GM18526 (cell line): ENCODE measurements around the gene HLA-DRA.

Experiments used
- POLR2A ChIP-seq: IDR thresholded peaks from 3 replicates; pipeline ENCODE4 v1.6.1; 2011; ENCODE audit not compliant: insufficient read length; ENCODE audit errors: extremely low read depth

Gene HLA-DRA

DNA sequence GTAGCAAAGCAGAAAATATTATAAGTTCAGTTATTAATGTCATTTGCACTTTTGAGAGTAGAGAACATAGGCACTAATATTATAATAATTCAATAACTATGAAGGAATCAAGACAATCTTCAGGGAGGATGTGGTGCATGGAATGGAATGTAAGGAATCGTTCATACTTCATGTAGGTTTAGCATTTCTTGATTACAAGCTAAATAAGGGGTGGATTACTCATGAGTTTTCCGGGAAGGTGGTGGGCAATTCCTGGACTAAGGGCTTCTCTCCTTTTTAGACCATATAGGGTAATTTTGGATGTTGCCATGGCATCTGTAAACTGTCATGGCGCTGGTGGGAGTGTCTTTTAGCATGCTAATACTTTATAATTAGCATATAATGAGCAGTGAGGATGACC lies 23.7 kb upstream of the HLA-DRA start:
- no peak for TF ChIP-seq POLR2A

DNA sequence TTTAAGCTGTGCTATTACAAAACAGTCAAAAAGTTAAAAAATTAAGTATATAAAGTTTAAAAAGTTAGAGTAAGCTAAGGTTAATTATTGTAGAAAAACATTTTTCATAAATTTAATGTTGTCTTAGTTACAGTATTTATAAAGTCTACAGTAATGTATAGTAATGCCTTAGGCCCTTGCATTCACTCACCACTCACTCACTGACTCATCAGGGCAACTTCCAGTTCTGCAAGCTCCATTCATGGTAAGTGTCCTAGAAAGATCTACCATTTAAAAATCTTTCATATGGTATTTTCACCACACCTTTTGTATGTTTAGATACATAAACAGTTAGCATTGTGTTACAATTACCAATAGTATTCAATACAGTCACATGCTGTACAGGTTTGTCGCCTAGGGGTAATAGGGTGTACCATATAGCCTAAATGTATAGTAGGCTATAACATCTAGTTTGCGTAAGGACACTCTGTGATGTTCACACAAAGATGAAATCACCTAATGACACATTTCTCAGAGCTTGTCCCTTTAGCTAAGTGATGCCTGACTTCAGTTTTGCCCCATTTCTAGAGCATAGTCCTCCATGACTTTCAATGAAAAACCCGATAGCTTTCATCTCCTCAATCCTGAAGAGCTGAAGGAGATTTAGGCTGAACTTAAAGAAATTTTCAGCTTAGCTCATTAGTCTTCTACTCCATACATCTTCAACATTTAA lies 14.9 kb upstream of the HLA-DRA start:
- TF ChIP-seq POLR2A, result no peak

DNA sequence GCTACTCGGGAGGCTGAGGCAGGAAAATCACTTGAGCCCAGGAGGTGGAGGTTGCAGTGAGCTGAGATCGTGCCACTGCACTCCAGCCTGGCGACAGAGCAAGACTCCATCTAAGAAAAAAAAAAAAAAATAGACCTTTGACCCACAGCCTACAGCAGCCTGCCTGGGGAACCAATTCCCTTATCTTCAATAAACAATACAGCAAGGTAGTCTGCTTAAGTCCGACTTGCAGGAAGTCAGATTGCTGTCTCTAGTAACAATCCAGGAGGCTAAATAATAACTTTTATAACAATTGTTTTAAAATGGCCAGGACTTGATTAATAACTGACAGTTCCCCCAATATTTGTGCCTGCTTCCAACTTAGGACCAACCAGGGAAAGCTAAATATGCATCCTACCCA lies 13.3 kb upstream of the HLA-DRA start:
- TF ChIP-seq POLR2A, result no peak

DNA sequence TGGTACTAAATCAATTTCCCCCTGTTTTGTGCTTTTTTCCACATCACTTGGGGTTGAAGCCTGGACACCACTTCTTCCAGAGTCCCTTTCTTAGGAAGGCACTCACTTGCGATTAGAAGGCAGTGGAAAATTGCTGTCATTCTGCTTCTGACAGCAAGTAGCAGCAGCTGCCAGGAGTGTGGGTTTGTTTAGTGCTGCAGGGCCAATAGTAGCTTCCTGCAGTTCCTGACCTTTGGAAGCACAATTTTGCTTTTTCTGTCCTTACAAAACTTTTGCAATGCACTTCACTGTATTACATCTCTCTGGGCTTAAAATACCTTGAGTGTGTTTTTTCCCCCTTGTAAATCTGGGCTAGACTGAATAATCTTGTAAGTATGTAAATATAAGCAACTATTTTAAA lies 12.5 kb upstream of the HLA-DRA start:
- TF ChIP-seq POLR2A, result no peak

DNA sequence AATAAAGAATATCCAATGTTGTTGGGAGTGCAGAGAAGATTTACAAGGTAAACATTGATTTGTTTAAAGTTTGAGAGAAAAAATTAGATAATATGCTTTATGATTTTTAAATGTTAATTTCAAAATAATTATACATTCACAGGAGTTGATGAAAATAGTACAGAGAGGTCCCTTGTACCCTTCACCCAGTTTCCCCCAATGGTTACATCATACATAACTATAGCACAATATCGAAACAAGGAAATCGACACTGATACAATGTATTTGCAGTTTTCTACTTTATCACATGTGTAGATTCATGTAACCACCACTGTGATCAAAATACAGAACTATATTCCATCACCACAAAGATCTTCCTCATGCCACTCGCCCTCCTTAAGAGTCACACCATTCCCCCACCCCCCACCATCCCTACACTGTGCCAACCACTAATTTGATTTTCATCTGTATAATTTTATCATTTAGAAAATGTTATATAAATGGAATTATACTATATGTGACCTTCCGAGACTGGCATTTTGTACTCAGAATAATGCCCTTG lies 11.7 kb upstream of the HLA-DRA start:
- TF ChIP-seq POLR2A, result no peak

DNA sequence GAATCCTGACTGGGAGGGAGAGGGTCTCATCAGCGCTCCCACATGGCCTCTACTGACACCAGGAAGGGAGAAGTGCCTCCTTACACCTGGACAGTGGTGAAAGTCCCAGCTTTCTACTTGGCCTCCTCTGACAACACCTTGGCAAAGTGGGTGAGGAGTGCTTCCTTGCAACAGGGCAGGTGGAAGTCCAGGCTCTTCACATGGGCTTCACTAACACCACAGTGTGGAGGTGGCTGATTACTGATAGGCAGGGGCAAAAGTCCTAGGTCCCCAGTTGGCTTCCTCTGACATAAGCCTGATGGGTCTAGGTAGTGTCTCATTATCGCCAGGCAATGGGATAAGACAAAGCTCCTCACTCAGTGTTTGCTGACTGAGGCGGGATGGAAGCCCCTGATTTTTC lies 9.5 kb upstream of the HLA-DRA start:
- TF ChIP-seq POLR2A, result no peak

DNA sequence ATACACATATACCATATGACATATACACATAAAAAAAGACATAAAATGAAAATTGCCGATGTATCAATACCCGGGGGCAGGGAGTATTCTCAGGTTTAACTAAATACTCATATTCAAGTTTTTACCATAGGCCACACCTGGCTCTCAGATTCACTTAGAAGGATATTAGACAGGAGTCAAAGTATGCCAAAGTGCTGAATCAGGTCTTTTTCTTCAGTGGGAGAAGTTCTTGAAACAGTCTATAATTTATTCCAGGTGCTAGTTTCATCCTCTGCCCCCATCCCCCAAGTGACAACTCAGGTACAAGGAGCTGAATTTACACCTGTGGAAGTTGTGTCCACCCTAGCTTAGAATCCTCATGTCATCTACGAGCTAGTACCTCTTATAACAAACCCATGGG lies 8.5 kb upstream of the HLA-DRA start:
- no peak for TF ChIP-seq POLR2A

DNA sequence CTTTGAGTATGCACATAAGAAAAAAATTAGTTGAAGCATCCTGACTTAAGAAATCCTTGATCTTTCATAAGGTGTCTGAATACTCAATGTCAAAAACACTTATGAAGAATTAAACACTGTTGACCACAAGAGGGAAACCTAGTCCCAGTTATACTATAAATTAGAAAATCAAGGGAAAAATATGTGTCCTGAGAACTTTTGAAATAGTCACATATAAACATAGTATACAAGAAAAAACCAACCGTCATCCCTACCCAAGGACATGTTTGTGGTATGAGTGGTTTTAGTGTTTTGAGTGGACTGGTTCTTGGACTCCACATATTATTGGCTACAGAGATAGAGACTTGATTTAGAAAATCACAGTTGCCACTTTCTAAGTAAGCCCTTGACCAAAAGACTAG lies 7.6 kb upstream of the HLA-DRA start:
- no peak for TF ChIP-seq POLR2A

DNA sequence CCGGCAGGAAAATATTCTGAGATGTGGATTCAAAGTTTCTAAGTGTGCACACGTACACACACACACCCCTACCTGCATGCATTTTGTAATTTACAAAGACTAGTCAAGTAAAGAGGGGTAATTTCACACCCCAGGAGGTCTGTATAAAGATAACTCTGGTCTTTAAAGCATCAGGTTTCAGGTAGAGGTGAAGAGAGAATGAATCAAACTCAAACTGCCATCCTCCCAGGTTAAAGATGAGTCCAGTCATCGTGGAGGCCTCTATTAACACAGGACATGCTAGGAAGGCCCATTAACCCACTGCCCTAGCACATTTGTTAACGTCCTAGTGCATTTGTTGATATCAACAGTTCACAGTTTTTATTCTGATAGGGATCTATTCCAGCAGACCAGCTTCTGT lies 3.5 kb upstream of the HLA-DRA start:
- TF ChIP-seq POLR2A, result no peak

DNA sequence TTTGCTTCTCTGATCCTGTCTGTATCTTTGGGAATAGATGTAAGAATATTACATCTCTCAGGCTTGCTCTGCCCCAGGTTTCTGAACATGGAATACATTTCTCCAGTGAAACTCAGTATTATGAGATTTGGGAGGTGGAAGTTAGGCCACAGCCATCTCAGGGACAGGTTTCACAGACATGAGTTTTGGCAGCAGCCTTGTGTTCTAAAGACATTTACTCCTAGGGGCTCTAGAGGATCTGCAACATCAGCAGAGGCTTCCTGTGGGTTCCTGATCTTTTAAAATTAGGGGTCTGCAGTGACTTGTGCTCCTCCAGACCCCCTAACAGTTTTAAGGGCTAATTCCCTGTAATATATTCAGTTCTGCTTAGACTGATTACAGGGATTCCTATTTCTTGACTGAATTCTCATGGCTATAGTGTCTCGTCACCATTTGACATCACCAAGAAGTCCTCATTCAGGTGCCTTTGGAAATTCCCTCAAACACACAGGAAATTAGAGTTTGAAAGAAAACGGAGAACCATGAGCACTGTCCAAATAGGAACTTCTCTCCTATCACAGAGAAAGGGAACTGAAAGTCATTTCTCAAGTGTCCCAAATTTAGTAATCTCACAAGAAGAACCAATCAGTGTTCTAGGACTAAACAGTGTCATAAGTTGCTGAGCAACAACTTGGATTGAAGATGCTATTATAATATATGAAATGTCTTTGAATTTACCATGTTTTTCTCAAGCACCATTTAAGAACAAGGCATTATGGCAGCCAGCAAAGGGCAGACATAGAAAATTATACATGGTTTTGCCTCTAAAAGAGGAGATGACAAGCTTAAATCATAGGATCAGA lies 2.5 kb upstream of the HLA-DRA start:
- TF ChIP-seq POLR2A, result no peak

DNA sequence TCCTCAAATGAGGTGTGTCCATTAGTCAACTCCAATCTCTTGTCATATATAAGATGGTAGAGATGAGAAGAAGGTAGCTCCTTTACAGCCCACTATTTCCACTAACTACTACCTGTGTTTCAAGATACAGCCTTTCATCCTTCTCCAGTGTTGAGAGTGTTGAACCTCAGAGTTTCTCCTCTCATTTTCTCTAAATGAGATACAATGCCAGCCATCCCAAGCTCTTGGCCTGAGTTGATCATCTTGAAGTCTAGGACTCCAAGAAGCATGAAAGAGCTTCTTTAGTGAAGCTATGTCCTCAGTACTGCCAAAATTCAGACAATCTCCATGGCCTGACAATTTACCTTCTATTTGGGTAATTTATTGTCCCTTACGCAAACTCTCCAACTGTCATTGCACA lies 548 bp upstream of the HLA-DRA start:
- no peak for TF ChIP-seq POLR2A

DNA sequence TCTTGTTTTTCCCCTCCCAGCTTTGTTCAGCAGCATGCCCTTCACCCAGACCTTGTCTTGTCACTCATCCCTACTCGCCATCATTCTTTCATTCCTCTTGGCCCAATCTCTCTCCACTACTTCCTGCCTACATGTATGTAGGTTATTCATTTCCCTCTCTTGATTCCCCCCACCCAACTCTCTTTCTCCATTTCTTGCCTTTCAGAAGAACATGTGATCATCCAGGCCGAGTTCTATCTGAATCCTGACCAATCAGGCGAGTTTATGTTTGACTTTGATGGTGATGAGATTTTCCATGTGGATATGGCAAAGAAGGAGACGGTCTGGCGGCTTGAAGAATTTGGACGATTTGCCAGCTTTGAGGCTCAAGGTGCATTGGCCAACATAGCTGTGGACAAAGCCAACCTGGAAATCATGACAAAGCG lies 2.6 kb downstream of the HLA-DRA start:
- TF ChIP-seq POLR2A, result no peak

DNA sequence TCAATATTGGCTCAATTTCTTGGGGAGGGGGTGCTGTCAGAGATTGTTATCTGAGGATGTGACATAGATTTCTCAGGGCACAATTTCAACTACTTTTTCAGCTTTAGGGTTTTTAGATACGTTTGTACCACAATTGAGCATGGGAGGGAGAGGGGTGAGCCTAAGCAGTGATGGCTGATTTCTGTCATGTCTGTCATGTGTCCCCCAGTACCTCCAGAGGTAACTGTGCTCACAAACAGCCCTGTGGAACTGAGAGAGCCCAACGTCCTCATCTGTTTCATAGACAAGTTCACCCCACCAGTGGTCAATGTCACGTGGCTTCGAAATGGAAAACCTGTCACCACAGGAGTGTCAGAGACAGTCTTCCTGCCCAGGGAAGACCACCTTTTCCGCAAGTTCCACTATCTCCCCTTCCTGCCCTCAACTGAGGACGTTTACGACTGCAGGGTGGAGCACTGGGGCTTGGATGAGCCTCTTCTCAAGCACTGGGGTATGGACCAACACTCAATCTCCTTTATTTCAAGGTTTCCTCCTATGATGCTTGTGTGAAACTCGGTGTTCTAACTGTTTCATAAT lies 3.4 kb downstream of the HLA-DRA start:
- TF ChIP-seq POLR2A, result peak; percentile 23

DNA sequence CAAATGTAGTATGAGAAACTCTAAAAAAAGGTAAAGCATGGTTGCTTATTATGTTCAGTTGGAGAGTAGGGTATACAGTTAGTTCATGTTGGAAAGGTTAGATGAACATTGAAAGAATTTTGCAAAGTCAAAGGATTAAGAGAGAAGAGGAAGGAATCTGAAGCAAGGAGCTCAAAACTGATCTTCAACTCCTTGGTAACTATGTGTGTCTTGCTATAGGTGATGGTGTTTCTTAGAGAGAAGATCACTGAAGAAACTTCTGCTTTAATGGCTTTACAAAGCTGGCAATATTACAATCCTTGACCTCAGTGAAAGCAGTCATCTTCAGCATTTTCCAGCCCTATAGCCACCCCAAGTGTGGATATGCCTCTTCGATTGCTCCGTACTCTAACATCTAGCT lies 4.7 kb downstream of the HLA-DRA start:
- no peak for TF ChIP-seq POLR2A

DNA sequence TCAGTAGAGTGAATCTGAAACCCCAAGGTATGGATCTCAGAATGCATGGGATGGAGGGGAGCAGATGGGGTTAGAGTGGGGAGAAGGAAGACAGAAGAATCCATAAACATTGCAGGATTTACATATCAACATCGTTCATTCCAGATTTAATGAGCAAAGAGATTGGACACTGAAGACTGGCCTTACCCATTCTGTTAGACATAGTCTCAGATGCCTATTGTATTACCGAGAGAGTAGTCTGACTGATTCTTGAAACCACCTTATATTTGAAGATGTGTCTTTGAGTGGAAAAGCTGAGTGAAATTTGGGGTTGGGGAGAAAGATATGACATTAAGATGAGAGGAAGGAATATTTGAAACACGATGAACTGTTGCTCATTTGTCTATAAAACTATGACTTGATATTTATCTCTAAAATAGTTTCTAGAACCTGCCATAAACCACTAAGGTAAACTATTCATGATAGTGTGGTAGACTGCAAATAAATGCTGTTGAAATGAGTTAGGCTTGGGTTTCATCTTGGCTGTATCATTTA lies 5.7 kb downstream of the HLA-DRA start:
- no peak for TF ChIP-seq POLR2A

DNA sequence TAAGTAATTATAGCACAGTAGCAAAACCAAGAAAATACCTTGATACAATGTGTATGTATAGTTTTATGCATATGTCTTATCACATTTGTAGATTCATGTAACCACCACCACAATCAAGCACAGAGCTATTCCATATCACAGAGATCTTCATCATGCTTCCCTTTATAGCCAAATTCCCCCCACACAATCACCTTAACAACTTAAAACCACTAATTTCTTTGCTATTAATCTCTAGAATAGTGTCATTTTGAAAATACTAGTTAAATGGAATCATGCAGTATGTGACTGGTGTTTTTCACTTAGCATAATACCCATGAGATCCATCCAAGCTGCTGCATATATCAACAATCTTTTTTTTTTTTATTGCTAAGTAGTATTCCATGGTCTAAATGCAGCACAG lies 8.2 kb downstream of the HLA-DRA start:
- TF ChIP-seq POLR2A, result no peak
